ENCODE results near the gene FBLN2. TPM values are rescaled to one million over a fixed set of nuclear protein-coding genes. Genes with fewer than 3 reads are reported as not detected.

FBLN2 gene
- total and polyA plus RNA-seq, 2 of the 4 experiments (the other 2 are of a cell fraction) = 11.8 to 60.8 TPM

DNA sequence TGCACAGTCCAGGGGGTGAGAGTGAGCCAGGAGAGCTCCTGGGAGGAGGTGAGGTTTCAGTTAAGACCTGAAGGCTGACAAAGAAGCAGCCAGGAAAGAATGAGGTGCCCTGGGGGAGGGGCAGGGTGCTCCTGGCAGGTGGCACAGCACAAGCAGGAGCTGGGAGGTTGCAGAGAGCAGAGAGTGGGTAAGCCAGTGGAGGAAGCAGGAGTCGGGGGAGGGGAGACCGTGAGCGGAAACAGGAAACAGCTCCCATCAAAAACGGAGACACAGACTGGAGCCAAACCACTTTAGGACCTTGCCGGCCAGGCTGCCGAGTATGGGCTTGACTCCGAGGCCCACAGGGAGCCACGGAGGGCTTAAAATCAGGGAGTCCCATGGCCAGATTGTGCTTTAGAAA, 12.1 kb upstream of the FBLN2 start:
- WGBS, 2 experiments (ENCODE audit: extremely low coverage in 2 of 2, insufficient read length in 1 of 2) = 62% methylated on average over 4 of the region's 8 CpGs; no CpG with 5 or more reads in 1 of the 2 experiments
- H2AK5ac ChIP-seq (ENCODE audit: low read depth, low read length) = peak overlapping the region; percentile 63
- peak overlapping the region; percentile 69 to 73; a peak in 3 of 4 replicates for H4K8ac ChIP-seq (ENCODE audit: low read depth in 2 of 2, low read length in 2 of 2)
- H2BK120ac ChIP-seq (ENCODE audit: low read depth, low read length) = peak overlapping the region; percentile 88
- peak overlapping the region; percentile 98; the same call in 2 of the 3 replicates for H2BK15ac ChIP-seq (ENCODE audit: low read depth, low read length)
- no peak overlapping the region for H3K4me3 ChIP-seq (ENCODE audit: insufficient read depth, low read depth, low read length)
- H3K4me1 ChIP-seq (ENCODE audit: control insufficient read depth, insufficient read depth, low read length) = peaks cover 26% of the 10 kb centered on the region
- H3K18ac ChIP-seq (ENCODE audit: low read depth, low read length) = no peak overlapping the region
- H4K91ac ChIP-seq (ENCODE audit: insufficient read depth, low read depth, low read length) = peak overlapping the region; percentile 96
- H3K36me3 ChIP-seq (ENCODE audit: control insufficient read depth, insufficient read depth, low read length) = no peaks in the 10 kb centered on the region
- DNase-seq (no peak), ATAC-seq (ENCODE audit: low read depth) (no peak)
- POLR2A ChIA-PET (ENCODE audit: unreplicated experiment) = no interaction called here
- peaks cover 17% of the 10 kb centered on the region for H3K9me1 ChIP-seq (ENCODE audit: insufficient read depth, low read length)
- H3K56ac ChIP-seq (ENCODE audit: extremely low read depth, insufficient read depth, low read length) = no peak overlapping the region; the same call in 1 of the 2 replicates
- no TSS peak for BruUV-seq (replicated peaks)
- peak overlapping the region; percentile 34; the same call in 1 of the 2 replicates for H4K5ac ChIP-seq (ENCODE audit: low read depth, low read length)
- H2AFZ ChIP-seq (replicated peaks; ENCODE audit: low read length, poor library complexity) = peak overlapping the region; percentile 74
- H3K4me2 ChIP-seq (ENCODE audit: low read depth, low read length) = no peak overlapping the region
- CTCF ChIA-PET = no interaction called here
- dilution Hi-C loops (cut with HindIII; ENCODE audit: low sequenced_read_pairs, unreplicated experiment) (no loop called here), in situ Hi-C loops (cut with MboI; ENCODE audit: low sequenced_read_pairs) (no loop called here), intact Hi-C loops (cut with micrococcal nuclease) (no loop called here)
- no peak overlapping the region for H3K27ac ChIP-seq (ENCODE audit: insufficient read depth, low read length)
- TF ChIP-seq RCOR1 (IDR thresholded peaks at IDR 0.05; ENCODE audit: insufficient replicate concordance, low read length) (no peak), MAZ (IDR thresholded peaks at IDR 0.05; ENCODE audit: borderline replicate concordance, low read depth, low read length) (no peak), FOS (IDR thresholded peaks at IDR 0.05; ENCODE audit: low read depth, low read length) (no peak), SMC3 (IDR thresholded peaks at IDR 0.05; ENCODE audit: low read depth, low read length) (no peak), MXI1 (IDR thresholded peaks at IDR 0.05; ENCODE audit: borderline replicate concordance, low read depth, low read length) (no peak), MAFK (IDR thresholded peaks at IDR 0.05; ENCODE audit: low read depth, low read length) (no peak), RAD21 (IDR thresholded peaks at IDR 0.05; ENCODE audit: low read length) (no peak), CEBPB (IDR thresholded peaks at IDR 0.05; ENCODE audit: low read depth, low read length) (no peak), POLR2A (IDR thresholded peaks at IDR 0.05; ENCODE audit: low read depth, low read length) (no peak), BHLHE40 (IDR thresholded peaks at IDR 0.05; ENCODE audit: low read depth, low read length) (no peak), CHD1 (IDR thresholded peaks at IDR 0.05; ENCODE audit: low read depth, low read length) (no peak)
- TF ChIP-seq, protein P1, sequence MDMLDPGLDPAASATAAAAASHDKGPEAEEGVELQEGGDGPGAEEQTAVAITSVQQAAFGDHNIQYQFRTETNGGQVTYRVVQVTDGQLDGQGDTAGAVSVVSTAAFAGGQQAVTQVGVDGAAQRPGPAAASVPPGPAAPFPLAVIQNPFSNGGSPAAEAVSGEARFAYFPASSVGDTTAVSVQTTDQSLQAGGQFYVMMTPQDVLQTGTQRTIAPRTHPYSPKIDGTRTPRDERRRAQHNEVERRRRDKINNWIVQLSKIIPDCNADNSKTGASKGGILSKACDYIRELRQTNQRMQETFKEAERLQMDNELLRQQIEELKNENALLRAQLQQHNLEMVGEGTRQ (IDR thresholded peaks at IDR 0.05; ENCODE audit: low read depth, low read length) = no peak
- TF ChIP-seq, protein P2, sequence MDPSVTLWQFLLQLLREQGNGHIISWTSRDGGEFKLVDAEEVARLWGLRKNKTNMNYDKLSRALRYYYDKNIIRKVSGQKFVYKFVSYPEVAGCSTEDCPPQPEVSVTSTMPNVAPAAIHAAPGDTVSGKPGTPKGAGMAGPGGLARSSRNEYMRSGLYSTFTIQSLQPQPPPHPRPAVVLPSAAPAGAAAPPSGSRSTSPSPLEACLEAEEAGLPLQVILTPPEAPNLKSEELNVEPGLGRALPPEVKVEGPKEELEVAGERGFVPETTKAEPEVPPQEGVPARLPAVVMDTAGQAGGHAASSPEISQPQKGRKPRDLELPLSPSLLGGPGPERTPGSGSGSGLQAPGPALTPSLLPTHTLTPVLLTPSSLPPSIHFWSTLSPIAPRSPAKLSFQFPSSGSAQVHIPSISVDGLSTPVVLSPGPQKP (IDR thresholded peaks at IDR 0.05; ENCODE audit: borderline replicate concordance, low read depth, low read length) = no peak
- H3K27me3 ChIP-seq (ENCODE audit: control insufficient read depth, insufficient read depth, low read length) = no peaks in the 10 kb centered on the region
- H2BK5ac ChIP-seq (ENCODE audit: low read depth, low read length, poor library complexity, severe bottlenecking) = peak overlapping the region; percentile 63
- H3K14ac ChIP-seq (replicated peaks; ENCODE audit: low read depth, low read length) = no peak overlapping the region; the same call in 1 of the 2 replicates
- no peak overlapping the region for H3K23ac ChIP-seq (ENCODE audit: low read depth, low read length)
- H3K9ac ChIP-seq (ENCODE audit: low read depth, low read length) = no peak overlapping the region
- H2BK20ac ChIP-seq (ENCODE audit: low read depth, low read length) = peak overlapping the region; percentile 93
- H3K9me3 ChIP-seq (ENCODE audit: control insufficient read depth, insufficient read depth, low read length) = no peaks in the 10 kb centered on the region
- no peaks in the 10 kb centered on the region for H4K20me1 ChIP-seq (ENCODE audit: insufficient read depth, low read length)
- peak overlapping the region; percentile 46 for H2AK9ac ChIP-seq (replicated peaks; ENCODE audit: low read depth, low read length, poor library complexity)
- peak overlapping the region; percentile 95 for H3K4ac ChIP-seq (ENCODE audit: low read depth, low read length)
- H3K79me1 ChIP-seq (ENCODE audit: low read depth in 1 of 2, low read length in 2 of 2) = no peaks in the 10 kb centered on the region

Measured in IMR-90 (cell line).